A673 (cell line): ENCODE measurements around the gene USP20.

Source experiments
- EZH2 ChIP-seq: fragments of 200-600 bp; sonication (generic); IDR thresholded peaks from 2 replicates; pipeline ENCODE4 v1.6.1; 2017; ENCODE audit warnings: borderline replicate concordance, low read depth, mild to moderate bottlenecking, mixed read lengths, antibody characterized with exemption, low read length; ENCODE audit not compliant: poor library complexity, severe bottlenecking
- TF ChIP-seq, protein P1 (sequence below): fragments of 300-800, 200-600 bp; sonication (generic); conservative IDR thresholded peaks from 2 replicates; pipeline ENCODE4 v1.5.1; 2017; ENCODE audit warnings: low read depth, mild to moderate bottlenecking, antibody characterized with exemption, low read length, moderate library complexity, mixed read lengths

DNA sequence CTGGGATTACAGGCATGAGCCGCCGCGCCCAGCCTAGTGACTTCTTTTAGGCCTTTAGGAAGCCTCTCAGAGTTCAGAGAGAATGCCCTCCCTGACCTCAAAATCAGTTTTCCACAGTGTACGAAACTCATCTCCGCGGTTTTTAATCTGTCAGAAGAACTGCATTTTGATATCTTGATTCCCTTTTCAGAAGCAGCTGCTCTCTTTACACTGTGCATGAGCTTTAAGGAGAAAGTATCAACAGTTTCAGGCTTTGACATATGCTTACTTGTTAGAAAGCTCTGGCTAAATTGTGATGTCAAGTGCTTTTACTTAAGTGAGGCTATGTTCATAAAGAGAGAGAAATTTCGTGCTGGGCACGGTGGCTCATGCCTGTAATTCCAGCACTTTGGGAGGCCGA, 74.6 kb downstream of the USP20 start:
- TF ChIP-seq, protein P1, sequence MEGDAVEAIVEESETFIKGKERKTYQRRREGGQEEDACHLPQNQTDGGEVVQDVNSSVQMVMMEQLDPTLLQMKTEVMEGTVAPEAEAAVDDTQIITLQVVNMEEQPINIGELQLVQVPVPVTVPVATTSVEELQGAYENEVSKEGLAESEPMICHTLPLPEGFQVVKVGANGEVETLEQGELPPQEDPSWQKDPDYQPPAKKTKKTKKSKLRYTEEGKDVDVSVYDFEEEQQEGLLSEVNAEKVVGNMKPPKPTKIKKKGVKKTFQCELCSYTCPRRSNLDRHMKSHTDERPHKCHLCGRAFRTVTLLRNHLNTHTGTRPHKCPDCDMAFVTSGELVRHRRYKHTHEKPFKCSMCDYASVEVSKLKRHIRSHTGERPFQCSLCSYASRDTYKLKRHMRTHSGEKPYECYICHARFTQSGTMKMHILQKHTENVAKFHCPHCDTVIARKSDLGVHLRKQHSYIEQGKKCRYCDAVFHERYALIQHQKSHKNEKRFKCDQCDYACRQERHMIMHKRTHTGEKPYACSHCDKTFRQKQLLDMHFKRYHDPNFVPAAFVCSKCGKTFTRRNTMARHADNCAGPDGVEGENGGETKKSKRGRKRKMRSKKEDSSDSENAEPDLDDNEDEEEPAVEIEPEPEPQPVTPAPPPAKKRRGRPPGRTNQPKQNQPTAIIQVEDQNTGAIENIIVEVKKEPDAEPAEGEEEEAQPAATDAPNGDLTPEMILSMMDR, result no peak
- no peak for TF ChIP-seq EZH2
